Fibroblast of upper back skin (primary cell): ENCODE results near the gene PNPLA7.
"Not testable (repeated sequence)": the region's sequence is repeated elsewhere in the genome, so short reads cannot be mapped to it uniquely, and the experiment has no call there.

Source experiments
- DNase-seq: peaks from one replicate; pipeline ENCODE4 v3.0.0-alpha.2; 2013

PNPLA7 gene

GRCh38 chr9:137511758-137512463 lies 38.3 kb downstream of the PNPLA7 start:
- no peak for DNase-seq

- DNase-seq: not testable (repeated sequence)
These were observed 39.1 kb downstream of the PNPLA7 start for GRCh38 chr9:137511126-137511525.

GRCh38 chr9:137509198-137509597 lies 41.0 kb downstream of the PNPLA7 start:
- DNase-seq: no peak

GRCh38 chr9:137506702-137507171 lies 43.5 kb downstream of the PNPLA7 start:
- DNase-seq: peak; percentile 86

GRCh38 chr9:137506274-137506673 lies 43.9 kb downstream of the PNPLA7 start:
- DNase-seq: no peak

- no peak for DNase-seq
These were observed 44.6 kb downstream of the PNPLA7 start for GRCh38 chr9:137505421-137506140.

- DNase-seq: no peak
These were observed 45.8 kb downstream of the PNPLA7 start for GRCh38 chr9:137504432-137504777.

- no peak for DNase-seq
These were observed 47.9 kb downstream of the PNPLA7 start for GRCh38 chr9:137502008-137502911.

- no peak for DNase-seq
These were observed 48.7 kb downstream of the PNPLA7 start for GRCh38 chr9:137501457-137501856.

GRCh38 chr9:137500666-137501397 lies 49.4 kb downstream of the PNPLA7 start:
- no peak for DNase-seq

- DNase-seq: no peak
These were observed 50.1 kb downstream of the PNPLA7 start for GRCh38 chr9:137499858-137500661.

GRCh38 chr9:137499416-137499815 lies 50.8 kb downstream of the PNPLA7 start:
- no peak for DNase-seq

- DNase-seq: no peak
These were observed 51.5 kb downstream of the PNPLA7 start for GRCh38 chr9:137498720-137499150.

GRCh38 chr9:137497921-137498719 lies 52.1 kb downstream of the PNPLA7 start:
- DNase-seq: no peak

GRCh38 chr9:137496601-137497375 lies 53.4 kb downstream of the PNPLA7 start:
- no peak for DNase-seq

GRCh38 chr9:137494550-137495351 lies 55.5 kb downstream of the PNPLA7 start:
- no peak for DNase-seq

- no peak for DNase-seq
These were observed 56.1 kb downstream of the PNPLA7 start for GRCh38 chr9:137494104-137494544.

GRCh38 chr9:137493364-137494103 lies 56.7 kb downstream of the PNPLA7 start:
- DNase-seq: no peak
